Skeletal muscle tissue (tissue), 4 donors: ENCODE measurements around the gene SPTBN4. TPM values are rescaled to one million over a fixed set of nuclear protein-coding genes. Genes with fewer than 3 reads are reported as not detected.

Experiments used
- H3K27ac ChIP-seq: one replicate; pipeline ENCODE4 v1.7.0; 2013; ENCODE audit warnings: mild to moderate bottlenecking, low read depth, low read length, inconsistent platforms
- H3K27me3 ChIP-seq, 3 donors: one replicate each; pipeline ENCODE4 v1.7.0; 2013; ENCODE audit warnings: low read length in 3 of 3; ENCODE audit not compliant: control insufficient read depth in 3 of 3, insufficient read depth in 3 of 3
- H3K36me3 ChIP-seq, 3 donors: one replicate each; pipeline ENCODE4 v1.7.0; 2013; ENCODE audit warnings: low read length in 3 of 3; ENCODE audit not compliant: control insufficient read depth in 3 of 3, insufficient read depth in 3 of 3
- H3K4me1 ChIP-seq, 3 donors: one replicate each; pipeline ENCODE4 v1.7.0; 2013; ENCODE audit warnings: low read length in 3 of 3, mild to moderate bottlenecking in 3 of 3; ENCODE audit not compliant: control insufficient read depth in 3 of 3, insufficient read depth in 3 of 3
- H3K4me3 ChIP-seq, 3 donors: one replicate each; pipeline ENCODE4 v1.7.0; 2013; ENCODE audit warnings: low read length in 3 of 3
- H3K9ac ChIP-seq, 3 donors: one replicate each; pipeline ENCODE4 v1.7.0; 2013; ENCODE audit warnings: low read length in 3 of 3, mild to moderate bottlenecking in 3 of 3, moderate library complexity in 2 of 3, low read depth in 1 of 3
- H3K9me3 ChIP-seq, 3 donors: one replicate each; pipeline ENCODE4 v1.7.0; 2013; ENCODE audit warnings: low read length in 3 of 3; ENCODE audit not compliant: control insufficient read depth in 3 of 3
- total RNA-seq: library from RNA; depleted of rRNA; stranded (reverse); fragments of >200 nt; gene quantifications from one replicate; pipeline ENCODE4 v1.2.3, GENCODE V29; 2014
- donor health status: Osteomylitis.

SPTBN4 gene
- total RNA-seq, 1 donor from 2014 or later: 0.52 TPM

- Histone ChIP-seq H3K4me3 (no peak overlapping the region), H3K9ac (peak overlapping the region in 1 of 3 donors; percentile 16), H3K9me3 (no peaks in the 10 kb centered on the region), H3K36me3 (no peaks in the 10 kb centered on the region), H3K4me1 (peaks cover 23 to 28% (median 23%) of the 10 kb centered on the region in 3 donors), H3K27ac (no peak overlapping the region), H3K27me3 (peaks cover 22 to 43% (median 41%) of the 10 kb centered on the region in 3 donors)
These were observed 130.0 kb downstream of the SPTBN4 start for GRCh38 chr19:40596608-40597328.

- H3K4me1 ChIP-seq: peaks cover 26 to 34% (median 27%) of the 10 kb centered on the region in 3 donors
- no peaks in the 10 kb centered on the region for H3K36me3 ChIP-seq
- no peak overlapping the region for H3K9ac ChIP-seq
- H3K4me3 ChIP-seq: peak overlapping the region in 1 of 3 donors; percentile 22
- peaks cover 22 to 45% (median 44%) of the 10 kb centered on the region in 3 donors for H3K27me3 ChIP-seq
- H3K9me3 ChIP-seq: no peaks in the 10 kb centered on the region
- H3K27ac ChIP-seq: no peak overlapping the region
These were observed 130.6 kb downstream of the SPTBN4 start for GRCh38 chr19:40597329-40597838.

- Histone ChIP-seq H3K27me3 (peaks cover 22 to 48% (median 46%) of the 10 kb centered on the region in 3 donors), H3K27ac (no peak overlapping the region), H3K4me1 (peaks cover 35 to 42% (median 36%) of the 10 kb centered on the region in 3 donors), H3K36me3 (no peaks in the 10 kb centered on the region), H3K4me3 (peak overlapping the region in 1 of 3 donors; percentile 22), H3K9ac (no peak overlapping the region), H3K9me3 (no peaks in the 10 kb centered on the region)
These were observed 131.5 kb downstream of the SPTBN4 start for GRCh38 chr19:40598121-40598917.

- Histone ChIP-seq H3K4me1 (peaks cover 38 to 43% (median 39%) of the 10 kb centered on the region in 3 donors), H3K36me3 (no peaks in the 10 kb centered on the region), H3K27me3 (peaks cover 22 to 48% (median 46%) of the 10 kb centered on the region in 3 donors), H3K4me3 (no peak overlapping the region), H3K27ac (no peak overlapping the region), H3K9me3 (no peaks in the 10 kb centered on the region), H3K9ac (no peak overlapping the region)
These were observed 132.1 kb downstream of the SPTBN4 start for GRCh38 chr19:40598918-40599307.

GRCh38 chr19:40599331-40599901, 132.6 kb downstream of the SPTBN4 start:
- H3K9me3 ChIP-seq: no peaks in the 10 kb centered on the region
- peak overlapping the region; percentile 12 for H3K27ac ChIP-seq
- H3K4me3 ChIP-seq: peak overlapping the region in 2 of 3 donors; percentile 7 to 22
- peaks cover 22 to 47% (median 45%) of the 10 kb centered on the region in 3 donors for H3K27me3 ChIP-seq
- peak overlapping the region in 1 of 3 donors; percentile 50 for H3K9ac ChIP-seq
- H3K36me3 ChIP-seq: no peaks in the 10 kb centered on the region
- peaks cover 43 to 48% (median 44%) of the 10 kb centered on the region in 3 donors for H3K4me1 ChIP-seq

- no peaks in the 10 kb centered on the region for H3K9me3 ChIP-seq
- H3K36me3 ChIP-seq: no peaks in the 10 kb centered on the region
- peaks cover 49 to 54% (median 50%) of the 10 kb centered on the region in 3 donors for H3K4me1 ChIP-seq
- H3K9ac ChIP-seq: peak overlapping the region in 2 of 3 donors; percentile 2 to 50
- peak overlapping the region in 2 of 3 donors; percentile 7 to 52 for H3K4me3 ChIP-seq
- peaks cover 22 to 45% (median 42%) of the 10 kb centered on the region in 3 donors for H3K27me3 ChIP-seq
- H3K27ac ChIP-seq: peak overlapping the region; percentile 12
These were observed 133.2 kb downstream of the SPTBN4 start for GRCh38 chr19:40599902-40600569.

GRCh38 chr19:40600570-40601133, 133.9 kb downstream of the SPTBN4 start:
- no peaks in the 10 kb centered on the region for H3K36me3 ChIP-seq
- H3K4me1 ChIP-seq: peaks cover 55 to 58% (median 56%) of the 10 kb centered on the region in 3 donors
- H3K4me3 ChIP-seq: peak overlapping the region in 1 of 3 donors; percentile 52
- H3K27ac ChIP-seq: peak overlapping the region; percentile 12
- peak overlapping the region in 2 of 3 donors; percentile 2 to 50 for H3K9ac ChIP-seq
- H3K27me3 ChIP-seq: peaks cover 22 to 45% (median 42%) of the 10 kb centered on the region in 3 donors
- H3K9me3 ChIP-seq: no peaks in the 10 kb centered on the region

GRCh38 chr19:40601134-40601974, 134.6 kb downstream of the SPTBN4 start, which contains the start of gene LTBP4:
TSS of gene LTBP4 (plus strand) at chr19:40601369. CDS start at chr19:40601388, 19 bp downstream.
- H3K4me3 ChIP-seq: peak within 1 kb of the TSS; percentile 62 to 78 (median 70)
- H3K27me3 ChIP-seq: peaks cover 18 to 42% (median 39%) of the 10 kb centered on the region in 3 donors
- H3K9me3 ChIP-seq: no peaks in the 10 kb centered on the region
- H3K27ac ChIP-seq: peak within 1 kb of the TSS; percentile 12
- H3K36me3 ChIP-seq: no peaks in the 10 kb centered on the region
- peak within 1 kb of the TSS; percentile 53 to 83 (median 70) for H3K9ac ChIP-seq
- peaks cover 60 to 65% (median 60%) of the 10 kb centered on the region in 3 donors for H3K4me1 ChIP-seq
